GM23248 (cell line): ENCODE measurements around the gene ZSCAN5B. TPM values are rescaled to one million over a fixed set of nuclear protein-coding genes. Genes with fewer than 3 reads are reported as not detected.
"Not testable (repeated sequence)": the region's sequence is repeated elsewhere in the genome, so short reads cannot be mapped to it uniquely, and the experiment has no call there.

ENCODE experiments used
- DNase-seq: peaks from one replicate; pipeline ENCODE4 v3.0.0-alpha.2; 2015
- H2AFZ ChIP-seq: fragments of 200-600 bp; sonication (generic); 2 replicates; pipeline ENCODE4 v1.6.1; 2016; ENCODE audit warnings: antibody characterized with exemption
- H3F3A ChIP-seq: fragments of 200-600 bp; sonication (generic); 2 replicates; pipeline ENCODE4 v1.6.1; 2016; ENCODE audit warnings: mild to moderate bottlenecking, antibody characterized with exemption, mixed run types; ENCODE audit not compliant: insufficient read depth
- H3K27ac ChIP-seq: fragments of 200-600 bp; sonication (generic); 2 replicates; pipeline ENCODE4 v1.5.1; 2016; ENCODE audit warnings: mild to moderate bottlenecking
- H3K27me3 ChIP-seq: fragments of 200-600 bp; sonication (generic); replicated peaks from 2 replicates; pipeline ENCODE4 v1.6.1; 2016; ENCODE audit warnings: mild to moderate bottlenecking; ENCODE audit not compliant: insufficient read depth
- H3K36me3 ChIP-seq: fragments of 200-600 bp; sonication (generic); 2 replicates; pipeline ENCODE4 v1.6.1; 2016; ENCODE audit warnings: low read depth, mild to moderate bottlenecking
- H3K4me1 ChIP-seq: fragments of 200-600 bp; sonication (generic); 2 replicates; pipeline ENCODE4 v1.6.1; 2016; ENCODE audit warnings: mild to moderate bottlenecking; ENCODE audit not compliant: insufficient read depth
- H3K4me2 ChIP-seq: fragments of 200-600 bp; sonication (generic); one replicate; pipeline ENCODE4 v1.6.1; 2016; ENCODE audit warnings: mild to moderate bottlenecking; ENCODE audit not compliant: unreplicated experiment
- H3K4me3 ChIP-seq: fragments of 200-600 bp; sonication (generic); 2 replicates; pipeline ENCODE4 v1.5.1; 2016; ENCODE audit warnings: mild to moderate bottlenecking
- H3K79me2 ChIP-seq: fragments of 200-600 bp; sonication (generic); 2 replicates; pipeline ENCODE4 v1.6.1; 2016; ENCODE audit warnings: mild to moderate bottlenecking; ENCODE audit not compliant: insufficient read depth
- H3K9ac ChIP-seq: fragments of 200-600 bp; sonication (generic); 2 replicates; pipeline ENCODE4 v1.6.1; 2016; ENCODE audit warnings: mild to moderate bottlenecking
- H3K9me2 ChIP-seq: fragments of 200-600 bp; sonication (generic); 2 replicates; pipeline ENCODE4 v1.6.1; 2016; ENCODE audit warnings: mixed run types, mild to moderate bottlenecking, moderate library complexity; ENCODE audit not compliant: insufficient read depth
- H3K9me3 ChIP-seq: fragments of 200-600 bp; sonication (generic); one replicate; pipeline ENCODE4 v1.6.1; 2017; ENCODE audit warnings: low read depth
- H4K20me1 ChIP-seq: fragments of 200-600 bp; sonication (generic); 2 replicates; pipeline ENCODE4 v1.6.0; 2016; ENCODE audit not compliant: insufficient read depth
- EZH2 ChIP-seq: fragments of 200-600 bp; sonication (generic); IDR thresholded peaks from 2 replicates; pipeline ENCODE4 v1.6.1; 2018; ENCODE audit warnings: antibody characterized with exemption, mild to moderate bottlenecking; ENCODE audit not compliant: insufficient read depth, poor library complexity, severe bottlenecking
- EZH2phosphoT487 ChIP-seq: fragments of 200-600 bp; sonication (generic); IDR thresholded peaks from 2 replicates; pipeline ENCODE4 v1.6.1; 2018; ENCODE audit warnings: antibody characterized with exemption, moderate library complexity, mild to moderate bottlenecking, low read depth; ENCODE audit not compliant: insufficient read depth
- WGBS, 2 experiments: methylation state at CpG; one replicate each; pipeline ENCODE4 v1.1.6; 2015 to 2017; ENCODE audit warnings: low lambda C conversion rate in 2 of 2, low coverage in 1 of 2; ENCODE audit errors: missing lambda C conversion rate in 2 of 2; 5-methylcytosine and 5-hydroxymethylcytosine counted together
- in situ Hi-C: fragments of 300-500 bp; cut with MboI; formaldehyde crosslinking; loops from 2 replicates; pipeline ENCODE4 v1.15.0; 2020
- polyA plus RNA-seq: library from polyadenylated mRNA; unstranded; fragments of >200 nt; fragmentation: Nextera tagmentation; extraction: Ambion mirVana; gene quantifications from 2 replicates; pipeline ENCODE4 v1.2.1, GENCODE V29; 2016
- total RNA-seq: library from RNA; depleted of rRNA; stranded (reverse); fragments of >200 nt; shearing (Covaris generic); gene quantifications from 2 replicates; pipeline ENCODE4 v1.2.3, GENCODE V29; 2014; rRNA removed

ZSCAN5B gene, protein sequence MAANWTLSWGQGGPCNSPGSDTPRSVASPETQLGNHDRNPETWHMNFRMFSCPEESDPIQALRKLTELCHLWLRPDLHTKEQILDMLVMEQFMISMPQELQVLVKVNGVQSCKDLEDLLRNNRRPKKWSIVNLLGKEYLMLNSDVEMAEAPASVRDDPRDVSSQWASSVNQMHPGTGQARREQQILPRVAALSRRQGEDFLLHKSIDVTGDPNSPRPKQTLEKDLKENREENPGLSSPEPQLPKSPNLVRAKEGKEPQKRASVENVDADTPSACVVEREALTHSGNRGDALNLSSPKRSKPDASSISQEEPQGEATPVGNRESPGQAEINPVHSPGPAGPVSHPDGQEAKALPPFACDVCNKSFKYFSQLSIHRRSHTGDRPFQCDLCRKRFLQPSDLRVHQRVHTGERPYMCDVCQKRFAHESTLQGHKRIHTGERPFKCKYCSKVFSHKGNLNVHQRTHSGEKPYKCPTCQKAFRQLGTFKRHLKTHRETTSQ
- total RNA-seq (not detected in 2 replicates), polyA plus RNA-seq (not detected in 2 replicates)

DNA sequence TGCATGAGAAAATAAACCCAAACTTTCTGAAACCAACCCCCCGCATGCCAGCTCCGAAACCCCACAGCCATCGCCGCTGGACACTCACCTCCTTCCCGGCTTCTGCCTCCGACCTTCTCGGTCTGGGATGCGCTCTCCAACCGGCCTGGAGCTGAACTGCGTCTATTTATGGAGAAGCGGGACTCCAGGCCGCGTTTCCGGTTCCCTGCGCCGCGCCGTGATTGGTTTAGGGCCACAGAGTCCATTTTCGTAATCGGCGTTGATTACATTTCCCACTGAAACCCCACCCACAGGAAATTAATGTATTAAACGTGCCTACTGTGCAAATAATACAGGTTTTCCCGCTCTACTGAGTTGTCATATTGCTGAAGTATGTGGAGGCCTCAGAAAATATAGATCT is at the start of gene ZSCAN5B:
TSS of gene ZSCAN5B (minus strand) at position 138 of the 400 bp plus-strand sequence. CDS start 4,731 bp downstream, outside the sequence.
- H3K9ac ChIP-seq, DNase-seq, H3K4me2 ChIP-seq, H3K36me3 ChIP-seq, H3K9me2 ChIP-seq, H3K4me3 ChIP-seq, H3K9me3 ChIP-seq, H4K20me1 ChIP-seq, H3K27me3 ChIP-seq, in situ Hi-C loops, H3F3A ChIP-seq, H2AFZ ChIP-seq, H3K4me1 ChIP-seq, H3K79me2 ChIP-seq, H3K27ac ChIP-seq: not testable (repeated sequence)
- WGBS, 2 experiments, result 68 to 69% methylated on average over 23 of the region's 23 CpGs

DNA sequence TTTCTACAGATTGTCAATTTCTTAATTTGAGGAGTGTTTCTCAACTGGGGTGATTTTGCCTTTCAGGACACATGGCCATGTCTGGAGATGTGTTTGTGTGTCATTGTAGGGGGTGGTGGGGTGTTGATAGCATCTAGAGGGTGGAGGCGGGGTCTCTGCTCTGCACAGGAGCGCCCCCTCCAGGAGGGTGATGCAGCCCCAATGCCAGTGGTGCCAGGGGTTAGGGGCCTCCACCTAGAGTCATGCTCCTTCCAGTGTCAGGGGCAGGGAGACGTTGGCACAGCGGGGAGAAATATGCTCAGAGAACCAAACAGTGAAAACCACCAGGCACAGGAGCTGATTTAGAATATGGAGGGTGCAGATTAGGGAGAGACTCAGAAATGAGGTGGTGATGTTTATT is 48.2 kb upstream of the ZSCAN5B start:
- H3F3A ChIP-seq, H3K9me2 ChIP-seq, H3K27ac ChIP-seq, H3K4me2 ChIP-seq, H4K20me1 ChIP-seq, H3K36me3 ChIP-seq, H3K27me3 ChIP-seq, in situ Hi-C loops, H3K9me3 ChIP-seq, H3K79me2 ChIP-seq, H2AFZ ChIP-seq, H3K9ac ChIP-seq, H3K4me1 ChIP-seq, H3K4me3 ChIP-seq: not testable (repeated sequence)
- DNase-seq, result peak; percentile 1
- 30 to 40% methylated on average over 2 to 4 of the region's 4 CpGs for WGBS, 2 experiments

GRCh38 chr19:56245121-56245740 is 47.6 kb upstream of the ZSCAN5B start:
- Histone ChIP-seq H3K4me2 (no peak overlapping the region), H2AFZ (no peak overlapping the region), H3F3A (0 out of 2 replicates have a peak, but pooled peaks cover 4% of the 10 kb centered on the region), H3K9me3 (no peaks in the 10 kb centered on the region), H3K27ac (no peak overlapping the region), H3K4me1 (peaks cover 10% of the 10 kb centered on the region), H3K9me2 (no peaks in the 10 kb centered on the region), H3K9ac (no peak overlapping the region), H3K36me3 (no peaks in the 10 kb centered on the region), H3K4me3 (no peak overlapping the region), H4K20me1 (no peaks in the 10 kb centered on the region), H3K79me2 (no peaks in the 10 kb centered on the region), H3K27me3 (no peaks in the 10 kb centered on the region)
- 74 to 76% methylated on average over 7 of the region's 7 CpGs for WGBS, 2 experiments
- in situ Hi-C loops, result no loop called here
- TF ChIP-seq EZH2phosphoT487 (no peak), EZH2 (no peak)
- DNase-seq, result peak; percentile 69

GRCh38 chr19:56223481-56223880 is 25.9 kb upstream of the ZSCAN5B start:
- no peaks in the 10 kb centered on the region for H3K4me1 ChIP-seq
- 56 to 69% methylated on average over 9 of the region's 9 CpGs for WGBS, 2 experiments
- in situ Hi-C loops, result no loop called here
- no peaks in the 10 kb centered on the region for H3K79me2 ChIP-seq
- no peaks in the 10 kb centered on the region for H3K9me2 ChIP-seq
- no peak for TF ChIP-seq EZH2phosphoT487
- no peak for TF ChIP-seq EZH2
- no peaks in the 10 kb centered on the region for H3K36me3 ChIP-seq
- H3K9me3 ChIP-seq, result no peaks in the 10 kb centered on the region
- no peaks in the 10 kb centered on the region for H3F3A ChIP-seq
- DNase-seq, result no peak
- no peaks in the 10 kb centered on the region for H4K20me1 ChIP-seq
- no peak overlapping the region for H3K9ac ChIP-seq
- no peak overlapping the region for H3K4me2 ChIP-seq
- no peak overlapping the region for H3K4me3 ChIP-seq
- no peak overlapping the region for H2AFZ ChIP-seq
- H3K27me3 ChIP-seq, result no peaks in the 10 kb centered on the region
- H3K27ac ChIP-seq, result no peak overlapping the region
